DMS153 treated with DMSO at 0.1 percent for 48 hours (cell line): ENCODE data around the gene CITED1.

Source experiments
- DNase-seq: peaks from one replicate; lab custom pipeline; 2025; ENCODE audit not compliant: unreplicated experiment; lab: John Stamatoyannopoulos, UW

The CITED1 gene

GRCh38 chrX:72308566-72309296 lies 3.0 kb upstream of the CITED1 start:
- peak; percentile 19 for DNase-seq

DNA sequence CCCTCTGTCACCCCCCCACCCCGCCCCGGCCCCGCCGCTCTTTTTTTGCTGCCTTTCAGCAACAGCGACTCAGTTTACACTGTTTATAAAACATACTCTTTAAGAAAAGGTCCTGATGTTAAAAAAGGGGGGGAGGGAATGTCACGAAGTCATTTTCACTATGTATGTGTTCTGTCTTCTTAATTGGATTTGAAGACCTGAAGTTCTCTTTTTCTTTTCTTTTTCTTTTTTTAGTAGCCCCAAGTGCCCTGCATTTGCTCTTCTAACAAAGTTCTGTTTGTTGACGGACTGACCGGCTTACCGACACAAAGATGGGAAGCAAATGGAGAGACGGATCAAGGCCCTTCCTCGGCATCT lies 2.5 kb upstream of the CITED1 start:
- no peak for DNase-seq

GRCh38 chrX:72307646-72308051 lies 1.9 kb upstream of the CITED1 start:
- no peak for DNase-seq

- peak; percentile 16 for DNase-seq
These were observed 1.3 kb upstream of the CITED1 start for GRCh38 chrX:72306851-72307645.

DNA sequence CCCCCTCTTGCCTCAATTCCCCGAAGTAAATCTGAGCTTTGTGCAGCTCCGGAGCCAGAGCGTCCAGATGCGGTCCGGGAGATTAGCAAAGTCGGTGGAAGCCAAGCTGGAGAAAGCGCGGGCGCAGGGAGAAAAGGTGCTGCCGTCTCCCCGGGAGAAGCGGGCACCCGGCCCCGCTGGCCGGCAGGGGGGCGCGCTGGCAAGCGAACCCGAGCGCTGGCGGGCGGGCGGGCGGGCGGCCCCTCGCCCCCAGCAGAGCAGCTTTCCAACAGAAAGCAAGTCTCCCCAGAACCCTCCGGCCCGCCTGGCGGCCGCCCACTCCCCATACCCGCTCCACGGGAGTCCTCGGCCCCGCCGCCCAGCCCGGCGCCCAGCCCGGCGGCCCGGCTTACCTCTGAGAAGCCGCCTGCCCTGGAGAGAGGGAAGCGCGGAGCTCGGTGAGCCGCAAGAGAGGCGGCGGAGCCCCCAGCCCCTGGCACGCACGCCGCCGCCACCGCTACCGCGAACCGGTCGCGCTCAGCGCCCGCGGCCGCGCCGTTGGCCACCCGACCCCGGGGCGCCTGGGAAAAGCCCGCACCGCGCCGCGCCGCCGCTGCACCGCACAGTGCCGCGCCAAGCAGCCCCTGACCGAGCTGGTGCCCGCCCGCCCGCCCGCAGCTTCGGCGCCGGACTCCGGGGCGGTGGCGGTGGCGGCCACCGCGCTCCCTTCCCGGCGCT lies 529 bp upstream of the CITED1 start:
- no peak for DNase-seq

- DNase-seq = no peak
These were observed 837 bp downstream of the CITED1 start for GRCh38 chrX:72304877-72305276.

GRCh38 chrX:72301781-72302180 lies 3.9 kb downstream of the CITED1 start:
- no peak for DNase-seq

DNA sequence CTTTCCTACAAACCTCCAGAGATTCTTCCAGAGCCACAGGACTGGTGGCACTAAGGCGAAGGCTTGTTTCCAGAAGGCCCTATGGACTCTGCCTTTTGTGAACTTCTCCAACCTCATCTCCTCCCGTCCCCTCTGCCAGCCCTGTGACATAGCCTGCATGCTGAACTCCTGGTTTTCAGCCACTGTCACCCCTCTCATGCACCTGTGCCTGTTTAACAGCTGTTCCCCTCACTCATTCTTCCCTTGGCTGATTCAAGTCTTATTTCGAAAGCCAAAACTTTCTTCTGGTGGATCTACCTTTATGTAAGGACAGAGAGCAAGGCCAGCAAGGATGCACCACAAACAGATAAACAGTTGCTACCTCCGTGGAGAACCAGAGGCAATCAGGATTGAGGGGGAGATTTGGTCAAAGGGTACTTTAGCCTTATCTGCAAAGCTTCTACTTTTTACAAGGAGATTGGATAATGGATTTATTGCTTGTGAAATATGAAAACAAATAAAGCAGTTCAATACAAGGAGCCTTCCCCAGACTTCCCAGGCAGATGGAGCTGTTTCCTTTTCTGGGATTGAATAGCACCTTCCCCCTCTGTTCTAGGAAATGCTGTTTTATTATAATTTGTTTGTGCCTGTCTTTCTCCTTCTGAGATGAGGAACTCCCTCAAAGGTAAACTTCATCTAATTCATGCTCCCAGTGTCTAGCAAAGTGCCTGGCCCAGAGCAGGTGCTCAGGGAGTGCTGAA lies 5.7 kb downstream of the CITED1 start:
- DNase-seq = no peak

GRCh38 chrX:72297953-72298730 lies 7.6 kb downstream of the CITED1 start:
- DNase-seq = no peak

- DNase-seq = no peak
These were observed 8.7 kb downstream of the CITED1 start for GRCh38 chrX:72296991-72297390.

DNA sequence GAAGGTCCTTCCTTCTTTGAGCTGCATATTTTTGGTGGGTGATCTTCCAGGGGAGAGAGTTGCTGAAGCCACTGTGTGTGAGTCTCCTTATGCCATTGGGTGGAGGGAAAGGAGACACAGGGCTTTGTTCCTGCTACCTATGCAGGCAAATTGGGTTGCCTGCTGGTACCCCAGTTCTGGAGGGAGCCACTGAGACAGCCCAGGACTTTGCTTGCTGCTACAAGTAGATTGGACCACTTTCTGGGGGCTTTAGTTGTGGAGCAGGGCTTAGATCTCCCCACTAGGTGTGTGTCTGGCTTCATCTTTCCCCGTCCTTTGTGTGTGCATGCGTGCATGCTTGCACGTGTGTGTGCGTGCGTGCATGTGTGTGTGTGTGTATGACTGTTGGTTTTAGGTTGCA lies 10.0 kb downstream of the CITED1 start:
- no peak for DNase-seq

GRCh38 chrX:72294497-72294896 lies 11.2 kb downstream of the CITED1 start:
- no peak for DNase-seq

GRCh38 chrX:72282302-72282701 lies 23.4 kb downstream of the CITED1 start:
- DNase-seq = no peak

DNA sequence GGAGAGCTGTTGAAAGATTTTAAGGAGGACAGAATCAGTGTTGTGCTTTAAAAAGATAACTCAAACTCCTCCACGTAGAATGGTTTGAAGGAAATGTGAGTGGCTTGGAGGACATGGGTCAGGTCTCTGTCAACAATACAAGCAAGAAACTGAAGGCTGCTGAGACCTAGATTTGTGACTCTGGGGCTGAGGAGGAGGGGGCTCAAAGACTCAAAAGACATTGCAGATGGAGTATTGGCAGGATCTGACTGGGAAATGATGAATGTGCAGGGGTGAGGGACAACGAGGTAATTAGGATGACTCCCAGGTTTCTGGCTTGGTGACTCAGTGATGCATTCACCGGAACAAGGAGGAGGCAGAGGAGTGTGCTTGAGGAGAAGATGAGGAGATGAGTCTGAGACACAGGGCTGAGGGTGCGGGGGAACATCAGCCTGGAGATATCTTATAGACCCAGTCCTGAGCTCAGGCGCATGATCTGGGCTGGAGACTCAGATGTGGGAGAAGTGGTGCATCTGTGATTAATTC lies 25.3 kb downstream of the CITED1 start:
- no peak for DNase-seq

DNA sequence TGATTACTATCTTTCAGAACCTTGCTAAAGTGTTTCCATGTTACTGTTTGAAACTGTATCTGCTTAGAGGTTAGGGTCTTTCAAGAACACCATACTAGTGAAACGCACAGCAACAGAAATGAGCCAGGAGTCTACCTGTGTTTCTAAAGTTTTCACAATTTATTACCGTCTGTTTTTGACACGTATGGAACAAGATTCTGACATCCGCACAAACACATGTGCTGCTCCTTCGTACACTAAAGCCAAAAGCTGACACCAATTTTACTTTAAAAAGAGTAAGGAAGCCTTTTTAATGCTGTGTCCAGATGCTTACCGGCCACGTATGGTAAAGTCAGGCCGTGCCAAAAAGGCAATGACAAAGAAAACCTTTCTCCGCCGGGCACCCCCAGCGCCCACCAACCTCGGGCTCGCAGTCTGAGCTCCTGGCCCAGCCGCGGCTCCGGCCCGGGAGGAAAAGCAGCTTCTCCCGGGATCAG lies 29.2 kb downstream of the CITED1 start:
- no peak for DNase-seq

DNA sequence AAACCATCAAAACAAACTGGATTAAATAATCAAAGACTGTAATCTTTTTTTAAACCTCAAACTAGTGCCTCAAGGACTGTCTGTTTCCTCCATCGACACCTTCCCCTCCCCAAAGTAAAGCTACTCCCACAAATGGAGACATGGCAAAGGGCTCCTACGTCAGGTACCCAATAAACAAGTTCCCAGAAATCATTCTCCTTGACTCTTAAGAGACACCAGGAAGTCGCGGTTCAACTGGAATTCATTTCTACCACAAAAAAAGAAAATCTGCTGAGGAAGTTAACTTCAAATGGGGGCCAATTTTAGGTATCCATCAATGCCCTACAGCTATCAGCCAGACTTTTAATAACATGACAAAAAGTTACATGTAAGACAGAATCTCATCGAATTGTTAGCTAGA lies 31.2 kb downstream of the CITED1 start:
- DNase-seq = no peak

DNA sequence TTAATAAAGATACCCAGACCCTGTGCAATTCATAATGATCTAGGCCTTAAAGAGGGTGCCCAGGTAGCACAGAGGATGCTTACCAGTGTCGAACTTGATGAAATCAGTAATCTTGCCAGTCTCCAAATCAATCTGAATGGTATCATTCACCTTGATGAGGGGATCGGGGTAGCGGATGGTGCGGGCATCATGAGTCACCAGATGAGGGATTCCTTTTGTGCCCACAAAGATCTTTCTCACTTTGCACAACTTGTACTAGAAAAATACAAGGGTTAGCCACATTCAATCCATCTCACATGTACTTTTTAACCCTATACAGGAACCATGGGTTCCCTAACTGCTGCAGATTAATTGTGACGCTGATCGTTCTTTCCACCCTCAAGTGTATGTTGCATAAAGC lies 32.0 kb downstream of the CITED1 start:
- no peak for DNase-seq

GRCh38 chrX:72272868-72273267 lies 32.8 kb downstream of the CITED1 start:
- DNase-seq = no peak

GRCh38 chrX:72271812-72272211 lies 33.9 kb downstream of the CITED1 start:
- no peak for DNase-seq
